Epithelial cell of alveolus of lung (primary cell): ENCODE results near the gene LSM6. TPM values are rescaled to one million over a fixed set of nuclear protein-coding genes. Genes with fewer than 3 reads are reported as not detected.

Experiments used
- total RNA-seq: library from RNA; depleted of rRNA; stranded (reverse); fragments of >200 nt; gene quantifications from 2 replicates; pipeline ENCODE4 v1.2.1, GENCODE V29; 2015

LSM6 gene
- total RNA-seq: 21.6 and 26.5 TPM in 2 replicates

DNA sequence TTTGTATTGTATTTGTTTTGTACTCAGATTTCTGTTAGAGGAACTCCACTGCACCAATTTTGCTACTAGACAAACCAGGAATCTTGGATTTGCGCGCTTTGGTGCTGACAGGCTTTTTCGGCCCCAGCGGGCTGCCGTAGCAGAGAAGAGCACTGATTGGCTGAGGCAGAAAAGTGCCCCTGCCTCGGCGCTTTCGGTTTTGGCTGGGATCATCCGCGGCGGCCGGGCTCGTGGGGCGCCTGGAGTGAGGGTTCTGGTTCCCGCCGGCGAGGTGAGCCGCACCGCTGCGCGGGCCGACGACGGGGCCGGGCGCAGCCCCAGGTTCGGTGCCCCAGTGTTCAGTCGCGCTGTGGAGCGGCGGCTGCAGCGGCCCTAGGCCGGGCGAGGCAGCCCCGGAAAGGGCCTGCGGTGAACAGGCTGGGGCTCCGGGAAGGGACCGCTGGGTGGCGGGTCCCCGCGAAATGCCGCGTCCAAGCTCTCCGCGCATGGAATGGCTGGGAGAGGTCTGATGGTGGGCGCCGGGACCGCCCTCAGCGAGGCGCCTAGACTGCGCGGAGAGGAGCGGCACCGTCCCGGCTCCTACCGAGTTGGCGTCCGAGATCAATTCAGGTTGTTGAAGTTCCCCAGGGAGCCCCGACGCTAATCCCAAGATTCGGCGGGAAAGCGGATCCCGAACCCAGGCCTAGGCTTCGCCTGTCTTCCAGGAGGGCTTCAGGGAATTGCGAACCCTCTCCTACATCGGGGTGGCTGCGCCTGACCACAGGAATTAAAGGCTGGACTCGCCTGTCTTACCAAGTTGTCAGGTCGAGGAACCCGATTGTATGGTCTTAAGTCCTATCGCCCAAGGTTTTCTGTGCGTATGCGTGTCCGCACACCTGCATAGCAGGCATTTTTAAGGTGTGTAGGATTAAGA lies at the start of gene LSM6:
Gene LSM6 (plus strand): TSS at position 178 of the 913 bp plus-strand sequence. CDS start 7,204 bp downstream, outside the sequence.

DNA sequence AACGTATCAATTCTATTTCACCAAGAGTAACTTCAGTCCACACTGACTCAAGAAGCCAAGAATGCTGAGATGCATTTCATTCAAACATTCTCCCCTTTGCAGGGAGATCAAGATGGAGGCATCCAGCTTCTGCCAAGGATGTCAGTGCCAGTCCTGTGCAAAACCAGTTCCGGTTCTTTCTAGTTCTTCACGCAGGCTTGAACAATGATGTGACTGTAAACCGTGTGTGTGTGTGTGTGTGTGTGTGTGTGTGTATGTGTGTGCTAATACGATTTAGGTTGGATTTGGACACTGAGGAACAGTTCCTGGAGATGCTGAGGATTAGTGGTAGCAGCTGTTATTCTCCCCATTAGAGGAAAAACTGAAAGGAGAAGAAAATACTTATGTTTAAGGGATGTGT lies 38.7 kb downstream of the LSM6 start, which contains the start of gene REELD1:
Gene REELD1 (plus strand): TSS at position 301 of the 400 bp plus-strand sequence. CDS start 2,415 bp downstream, outside the sequence.

Other genes starting within 250 kb of the LSM6 start
- gene ZNF827, start 236.9 kb upstream of the LSM6 start, total RNA-seq: 8.7 and 10.2 TPM in 2 replicates
- gene REELD1, start 38.8 kb downstream of the LSM6 start, total RNA-seq: not detected in 2 replicates